Endodermal cell (in vitro differentiated cells): ENCODE measurements around the gene YKT6. TPM values are rescaled to one million over a fixed set of nuclear protein-coding genes. Genes with fewer than 3 reads are reported as not detected.

ENCODE experiments used
- DNase-seq: peaks from one replicate; pipeline ENCODE4 v3.0.0-alpha.2; 2017
- H3K27ac ChIP-seq: 2 replicates; pipeline ENCODE4 v1.5.1; 2013; ENCODE audit warnings: mild to moderate bottlenecking, low read depth, low read length, moderate library complexity
- H3K27me3 ChIP-seq: 2 replicates; pipeline ENCODE4 v1.6.1; 2013; ENCODE audit warnings: mild to moderate bottlenecking, low read length, moderate library complexity; ENCODE audit not compliant: insufficient read depth, control insufficient read depth, poor library complexity, severe bottlenecking
- H3K36me3 ChIP-seq: 2 replicates; pipeline ENCODE4 v1.7.0; 2013; ENCODE audit warnings: mild to moderate bottlenecking, low read length, moderate library complexity; ENCODE audit not compliant: control insufficient read depth, insufficient read depth
- H3K4me1 ChIP-seq: one replicate; pipeline ENCODE4 v1.7.0; 2013; ENCODE audit warnings: low read length; ENCODE audit not compliant: control insufficient read depth, insufficient read depth
- H3K4me3 ChIP-seq: 2 replicates; pipeline ENCODE4 v1.5.1; 2013; ENCODE audit warnings: mild to moderate bottlenecking, low read length, moderate library complexity
- H3K9ac ChIP-seq: 2 replicates; pipeline ENCODE4 v1.6.1; 2013; ENCODE audit warnings: mild to moderate bottlenecking, low read length, moderate library complexity; ENCODE audit not compliant: poor library complexity, severe bottlenecking; ENCODE audit errors: extremely low read depth
- H3K9me3 ChIP-seq: 2 replicates; pipeline ENCODE4 v1.6.1; 2013; ENCODE audit warnings: mild to moderate bottlenecking, low read length, moderate library complexity; ENCODE audit not compliant: control insufficient read depth
- H3K27ac Mint-ChIP-seq: 2 replicates; pipeline ENCODE4 v1.8.0; 2020; ENCODE audit warnings: mixed read lengths
- H3K27me3 Mint-ChIP-seq: 2 replicates; pipeline ENCODE4 v1.8.0; 2021; ENCODE audit warnings: mild to moderate bottlenecking, mixed read lengths; ENCODE audit not compliant: insufficient read depth
- H3K36me3 Mint-ChIP-seq: 2 replicates; pipeline ENCODE4 v1.8.0; 2020; ENCODE audit warnings: low read depth, mixed read lengths
- H3K4me1 Mint-ChIP-seq: 2 replicates; pipeline ENCODE4 v1.8.0; 2020; ENCODE audit warnings: mixed read lengths
- H3K4me3 Mint-ChIP-seq: 2 replicates; pipeline ENCODE4 v1.8.0; 2020; ENCODE audit warnings: mild to moderate bottlenecking, moderate library complexity, mixed read lengths
- H3K9me3 Mint-ChIP-seq: 2 replicates; pipeline ENCODE4 v1.8.0; 2020; ENCODE audit warnings: mild to moderate bottlenecking, mixed read lengths
- WGBS, 2 experiments: methylation state at CpG; one replicate each; pipeline versions ENCODE4 v1.1.5 to v1.1.7; 2013; ENCODE audit warnings: missing lambda C conversion rate in 2 of 2, mixed read lengths in 1 of 2; ENCODE audit not compliant: insufficient coverage in 1 of 2, insufficient read length in 1 of 2; 5-methylcytosine and 5-hydroxymethylcytosine counted together
- total RNA-seq, 2 donors: library from RNA; stranded (reverse); fragmentation: NEBNext Ultra II Directional in 1 of 2; extraction: Animal tissue kit (Norgen Biotek cat#: 25700) in 1 of 2; gene quantifications; 2 replicates in 1 of 2; 3 replicates in 1 of 2; pipeline ENCODE4 v1.2.1, GENCODE V29; 2021
- TF ChIP-seq, protein P1 (sequence below): fragments of 200-600 bp; sonication (generic); conservative IDR thresholded peaks from 2 replicates; pipeline ENCODE4 v1.5.0; 2021; ENCODE audit warnings: antibody characterized with exemption, mild to moderate bottlenecking

The YKT6 gene
- total RNA-seq, 2 donors from 2014 or later: 96.2 to 101 TPM

DNA sequence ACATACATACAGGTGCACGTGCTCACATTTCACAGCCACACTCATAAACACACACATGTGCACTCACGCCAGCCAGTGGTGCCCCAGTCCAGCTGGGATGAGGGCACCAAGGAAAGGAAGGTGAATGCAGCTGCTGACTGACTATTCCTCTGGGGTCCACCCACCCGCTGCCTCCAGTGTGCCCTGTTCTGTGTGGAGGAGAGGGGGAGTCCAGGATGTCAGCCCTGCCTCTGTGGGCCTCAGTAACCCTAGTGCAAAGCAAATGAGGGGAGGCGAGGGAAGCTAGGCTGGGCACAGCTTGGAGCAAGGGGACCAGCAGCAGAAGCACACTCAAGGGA, 57.6 kb downstream of the YKT6 start:
- DNase-seq: no peak
- H3K9ac ChIP-seq: no peak overlapping the region
- WGBS, 2 experiments: 90 to 91% methylated on average over 2 to 4 of the region's 4 CpGs
- H3K27me3 Mint-ChIP-seq: no peaks in the 10 kb centered on the region
- TF ChIP-seq, protein P1, sequence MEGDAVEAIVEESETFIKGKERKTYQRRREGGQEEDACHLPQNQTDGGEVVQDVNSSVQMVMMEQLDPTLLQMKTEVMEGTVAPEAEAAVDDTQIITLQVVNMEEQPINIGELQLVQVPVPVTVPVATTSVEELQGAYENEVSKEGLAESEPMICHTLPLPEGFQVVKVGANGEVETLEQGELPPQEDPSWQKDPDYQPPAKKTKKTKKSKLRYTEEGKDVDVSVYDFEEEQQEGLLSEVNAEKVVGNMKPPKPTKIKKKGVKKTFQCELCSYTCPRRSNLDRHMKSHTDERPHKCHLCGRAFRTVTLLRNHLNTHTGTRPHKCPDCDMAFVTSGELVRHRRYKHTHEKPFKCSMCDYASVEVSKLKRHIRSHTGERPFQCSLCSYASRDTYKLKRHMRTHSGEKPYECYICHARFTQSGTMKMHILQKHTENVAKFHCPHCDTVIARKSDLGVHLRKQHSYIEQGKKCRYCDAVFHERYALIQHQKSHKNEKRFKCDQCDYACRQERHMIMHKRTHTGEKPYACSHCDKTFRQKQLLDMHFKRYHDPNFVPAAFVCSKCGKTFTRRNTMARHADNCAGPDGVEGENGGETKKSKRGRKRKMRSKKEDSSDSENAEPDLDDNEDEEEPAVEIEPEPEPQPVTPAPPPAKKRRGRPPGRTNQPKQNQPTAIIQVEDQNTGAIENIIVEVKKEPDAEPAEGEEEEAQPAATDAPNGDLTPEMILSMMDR: no peak
- no peaks in the 10 kb centered on the region for H3K4me1 ChIP-seq
- H3K27ac Mint-ChIP-seq: no peak overlapping the region
- H3K4me1 Mint-ChIP-seq: no peaks in the 10 kb centered on the region
- no peaks in the 10 kb centered on the region for H3K27me3 ChIP-seq
- H3K9me3 Mint-ChIP-seq: no peaks in the 10 kb centered on the region
- no peak overlapping the region for H3K4me3 ChIP-seq
- no peaks in the 10 kb centered on the region for H3K9me3 ChIP-seq
- no peak overlapping the region for H3K4me3 Mint-ChIP-seq
- no peaks in the 10 kb centered on the region for H3K36me3 Mint-ChIP-seq
- H3K36me3 ChIP-seq: no peaks in the 10 kb centered on the region
- no peak overlapping the region for H3K27ac ChIP-seq

DNA sequence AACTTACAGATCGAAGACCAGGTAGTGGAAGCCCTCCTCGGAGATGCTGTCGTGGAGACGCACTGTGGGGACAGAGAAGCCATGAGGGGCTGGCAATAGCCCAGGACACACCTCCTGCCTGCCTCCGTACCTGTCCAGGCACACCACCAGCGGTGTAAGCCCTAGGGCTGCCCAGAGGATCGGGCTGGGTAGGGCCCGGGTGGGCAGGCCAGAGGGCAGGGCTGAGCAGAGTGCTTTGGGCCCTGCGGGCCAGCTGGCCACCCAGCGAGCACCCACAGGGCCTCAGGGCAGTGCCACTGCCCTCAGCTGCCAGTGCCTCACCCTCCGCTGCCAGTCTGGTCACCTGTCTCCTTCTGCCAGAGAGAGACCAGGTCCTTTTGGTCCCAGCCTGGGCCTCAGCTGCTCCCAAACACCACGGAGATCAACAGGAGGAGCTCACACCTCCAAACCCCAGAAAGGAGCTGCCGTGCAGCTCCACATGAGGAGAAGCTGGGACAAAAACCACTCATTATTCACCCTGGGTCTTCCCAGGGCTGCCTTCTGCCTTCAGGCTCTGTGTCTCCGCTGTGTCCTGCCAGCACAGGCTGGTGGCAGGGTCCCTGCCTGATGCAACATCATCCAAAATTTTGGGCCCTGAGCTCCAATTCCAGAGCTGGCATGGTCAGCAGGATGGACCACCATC, 58.2 kb downstream of the YKT6 start:
- Histone ChIP-seq H3K4me1 (no peaks in the 10 kb centered on the region), H3K9ac (no peak overlapping the region), H3K36me3 (no peaks in the 10 kb centered on the region), H3K27ac (no peak overlapping the region), H3K27me3 (no peaks in the 10 kb centered on the region), H3K4me3 (no peak overlapping the region), H3K9me3 (no peaks in the 10 kb centered on the region)
- H3K4me3 Mint-ChIP-seq: no peak overlapping the region
- TF ChIP-seq, protein P1: no peak
- no peaks in the 10 kb centered on the region for H3K27me3 Mint-ChIP-seq
- H3K36me3 Mint-ChIP-seq: no peaks in the 10 kb centered on the region
- H3K9me3 Mint-ChIP-seq: no peaks in the 10 kb centered on the region
- no peaks in the 10 kb centered on the region for H3K4me1 Mint-ChIP-seq
- H3K27ac Mint-ChIP-seq: no peak overlapping the region
- 95 to 96% methylated on average over 8 to 14 of the region's 14 CpGs for WGBS, 2 experiments
- DNase-seq: no peak

DNA sequence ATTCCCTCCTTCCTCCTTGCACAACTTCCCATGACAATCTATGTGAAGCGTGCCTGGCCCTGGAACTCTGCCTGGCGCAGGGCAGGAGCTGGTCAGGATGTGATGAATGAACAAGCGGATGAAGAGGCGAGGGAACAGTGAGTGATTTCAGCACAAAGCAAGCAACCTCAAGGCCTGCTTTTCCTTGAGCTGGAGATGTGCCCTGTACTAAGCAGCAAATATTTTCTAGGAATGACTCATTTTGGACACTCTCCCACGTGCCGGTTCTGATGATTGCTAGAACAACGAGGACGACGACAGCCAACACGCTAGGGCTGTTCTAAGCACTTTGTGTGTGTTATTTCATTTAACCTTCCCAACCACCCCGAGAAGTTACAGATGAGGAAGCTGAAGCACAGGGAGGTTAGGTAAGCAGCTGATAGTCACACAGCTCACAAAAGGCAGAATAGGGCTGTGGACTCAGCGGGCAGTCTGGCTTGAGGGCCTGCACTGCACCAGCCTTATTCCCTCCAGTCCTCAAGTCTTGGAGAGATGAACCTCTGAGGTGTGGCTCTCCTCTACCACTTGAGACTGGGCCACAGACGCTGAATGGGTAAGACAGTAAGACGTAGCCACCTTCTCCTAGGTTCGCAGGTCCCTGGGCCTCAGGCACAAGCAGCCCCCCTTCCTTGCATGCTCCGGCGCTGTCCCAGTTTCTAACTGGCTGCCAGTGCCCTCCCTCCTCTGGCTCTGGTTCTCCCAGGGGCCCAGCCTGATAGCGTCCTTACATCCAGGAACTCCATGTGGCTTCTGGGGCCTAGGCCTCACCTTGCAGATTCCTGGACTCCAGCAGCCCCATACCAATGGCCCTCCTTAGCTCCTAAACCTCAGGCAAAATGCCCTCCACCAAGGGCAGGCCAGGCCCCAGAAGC, 59.0 kb downstream of the YKT6 start:
- Histone ChIP-seq H3K27ac (no peak overlapping the region), H3K4me3 (no peak overlapping the region), H3K27me3 (no peaks in the 10 kb centered on the region), H3K9me3 (no peaks in the 10 kb centered on the region), H3K36me3 (no peaks in the 10 kb centered on the region), H3K9ac (no peak overlapping the region), H3K4me1 (no peaks in the 10 kb centered on the region)
- Mint-ChIP-seq H3K4me3 (no peak overlapping the region), H3K4me1 (no peaks in the 10 kb centered on the region), H3K9me3 (no peaks in the 10 kb centered on the region), H3K27ac (no peak overlapping the region), H3K27me3 (no peaks in the 10 kb centered on the region), H3K36me3 (no peaks in the 10 kb centered on the region)
- TF ChIP-seq, protein P1: no peak
- DNase-seq: no peak
- 95% methylated on average over 15 to 18 of the region's 18 CpGs for WGBS, 2 experiments
